Thyroid gland (tissue), 4 donors: Measurements from ENCODE around the gene PLA2G2C. TPM values are rescaled to one million over a fixed set of nuclear protein-coding genes. Genes with fewer than 3 reads are reported as not detected.

Source experiments
- DNase-seq, 2 donors: peaks; one replicate each; pipeline ENCODE4 v3.0.0-alpha.2; 2019
- H3K27ac ChIP-seq, 3 donors: fragments of 200-600 bp; sonication (generic); 1 replicate in 2 of 3; 2 replicates in 1 of 3; pipeline ENCODE4 v1.5.1; 2016 to 2019; ENCODE audit warnings: mild to moderate bottlenecking in 1 of 3, moderate library complexity in 1 of 3
- H3K27me3 ChIP-seq: fragments of 200-600 bp; sonication (generic); one replicate; pipeline ENCODE4 v1.5.1; 2019
- H3K36me3 ChIP-seq, 2 donors: fragments of 200-600 bp; sonication (generic); one replicate each; pipeline ENCODE4 v1.5.1; 2016 to 2019
- H3K4me1 ChIP-seq, 2 donors: fragments of 200-600 bp; sonication (generic); one replicate each; pipeline ENCODE4 v1.5.1; 2017 to 2019
- H3K4me3 ChIP-seq, 3 donors: fragments of 200-600 bp; sonication (generic); replicated peaks in 1 of 3; 1 replicate in 2 of 3; 2 replicates in 1 of 3; pipeline ENCODE4 v1.5.1; 2016; ENCODE audit warnings: mild to moderate bottlenecking in 1 of 3
- H3K9me3 ChIP-seq: fragments of 200-600 bp; sonication (generic); one replicate; pipeline ENCODE4 v1.5.1; 2017
- CTCF ChIP-seq, 6 experiments: fragments of 200-600 bp in 3 of 6; fragments of 450-650 bp in 3 of 6; sonication (generic) in 3 of 6; IDR thresholded peaks; one replicate each; pipeline ENCODE4 v1.5.1; 2016 to 2019; ENCODE audit warnings: antibody characterized with exemption in 6 of 6, mild to moderate bottlenecking in 2 of 6, inconsistent platforms in 1 of 6, moderate library complexity in 1 of 6
- POLR2A ChIP-seq, 2 donors: fragments of 450-650 bp; IDR thresholded peaks; one replicate each; pipeline ENCODE4 v1.6.1; 2017; ENCODE audit warnings: antibody characterized with exemption in 2 of 2, mild to moderate bottlenecking in 2 of 2, moderate library complexity in 1 of 2
- WGBS, 2 donors: methylation state at CpG; one replicate each; pipeline ENCODE4 v1.1.5; 2017; 5-methylcytosine and 5-hydroxymethylcytosine counted together
- intact Hi-C: fragments of 100-400 bp; cut with DNase I; formaldehyde crosslinking; loops from one replicate; pipeline ENCODE4 v1.15.1; 2023
- total RNA-seq, 4 donors: library from RNA; depleted of rRNA; stranded (reverse); fragments of >200 nt; gene quantifications; one replicate each; pipeline ENCODE4 v1.2.3, GENCODE V29; 2016

Gene PLA2G2C
- total RNA-seq, 4 donors from 2014 or later: not detected

GRCh38 chr1:20210736-20211460, 24.6 kb upstream of the PLA2G2C start:
- intact Hi-C loops: loop anchor here (5.0 kb wide), 1 partner anchor 281 kb away; no protein-coding TSS in a partner anchor
- 89 to 91% methylated on average over 10 of the region's 10 CpGs for WGBS, 2 donors
- no peaks in the 10 kb centered on the region for H3K36me3 ChIP-seq
- H3K27me3 ChIP-seq: no peaks in the 10 kb centered on the region
- H3K9me3 ChIP-seq: no peaks in the 10 kb centered on the region
- H3K4me1 ChIP-seq: peaks cover 6 to 10% of the 10 kb centered on the region in 2 donors
- no peak for DNase-seq
- H3K4me3 ChIP-seq: no peak overlapping the region
- H3K27ac ChIP-seq: no peak overlapping the region
- TF ChIP-seq CTCF (IDR thresholded peaks at IDR 0.05) (no peak), POLR2A (IDR thresholded peaks at IDR 0.05) (no peak)

- H3K27me3 ChIP-seq: no peaks in the 10 kb centered on the region
- no peak overlapping the region for H3K4me3 ChIP-seq
- DNase-seq: no peak
- WGBS, 2 donors: 80 to 87% methylated on average over 4 of the region's 4 CpGs
- no peak overlapping the region for H3K27ac ChIP-seq
- H3K36me3 ChIP-seq: no peaks in the 10 kb centered on the region
- TF ChIP-seq POLR2A (IDR thresholded peaks at IDR 0.05) (no peak), CTCF (IDR thresholded peaks at IDR 0.05) (no peak)
- H3K4me1 ChIP-seq: peaks cover 6 to 10% of the 10 kb centered on the region in 2 donors
- intact Hi-C loops: no loop called here
- H3K9me3 ChIP-seq: no peaks in the 10 kb centered on the region
These were observed 23.2 kb upstream of the PLA2G2C start for GRCh38 chr1:20209471-20209870.

- no peak for DNase-seq
- Histone ChIP-seq H3K9me3 (no peaks in the 10 kb centered on the region), H3K4me3 (no peak overlapping the region), H3K27me3 (no peaks in the 10 kb centered on the region), H3K27ac (no peak overlapping the region), H3K4me1 (peaks cover 0 to 2% of the 10 kb centered on the region in 2 donors), H3K36me3 (no peaks in the 10 kb centered on the region)
- intact Hi-C loops: no loop called here
- 83 to 84% methylated on average over 4 of the region's 4 CpGs for WGBS, 2 donors
- TF ChIP-seq POLR2A (IDR thresholded peaks at IDR 0.05): no peak
- no peak for TF ChIP-seq CTCF (IDR thresholded peaks at IDR 0.05)
These were observed 21.2 kb upstream of the PLA2G2C start for GRCh38 chr1:20207546-20207945.

GRCh38 chr1:20202166-20202565, 15.8 kb upstream of the PLA2G2C start:
- H3K9me3 ChIP-seq: no peaks in the 10 kb centered on the region
- intact Hi-C loops: no loop called here
- H3K4me3 ChIP-seq: no peak overlapping the region
- H3K27ac ChIP-seq: no peak overlapping the region
- 86 to 94% methylated on average over 5 of the region's 5 CpGs for WGBS, 2 donors
- TF ChIP-seq POLR2A (IDR thresholded peaks at IDR 0.05): no peak
- TF ChIP-seq CTCF (IDR thresholded peaks at IDR 0.05): no peak
- DNase-seq: no peak
- H3K4me1 ChIP-seq: no peaks in the 10 kb centered on the region
- no peaks in the 10 kb centered on the region for H3K27me3 ChIP-seq
- no peaks in the 10 kb centered on the region for H3K36me3 ChIP-seq

- Histone ChIP-seq H3K4me3 (no peak overlapping the region), H3K9me3 (no peaks in the 10 kb centered on the region), H3K36me3 (no peaks in the 10 kb centered on the region), H3K27ac (no peak overlapping the region), H3K27me3 (no peaks in the 10 kb centered on the region), H3K4me1 (no peaks in the 10 kb centered on the region)
- TF ChIP-seq POLR2A (IDR thresholded peaks at IDR 0.05) (no peak), CTCF (IDR thresholded peaks at IDR 0.05) (no peak)
- 81 to 82% methylated on average over 2 of the region's 2 CpGs for WGBS, 2 donors
- DNase-seq: no peak
- intact Hi-C loops: no loop called here
These were observed 14.6 kb upstream of the PLA2G2C start for GRCh38 chr1:20200966-20201365.
